ENCODE data around the gene LACRT. TPM values are rescaled to one million over a fixed set of nuclear protein-coding genes. Genes with fewer than 3 reads are reported as not detected.

LACRT gene
- total and polyA plus RNA-seq, 2 donors (not counting 3 experiments of a cell fraction or from before 2014, with no cell fraction given): not detected

DNA sequence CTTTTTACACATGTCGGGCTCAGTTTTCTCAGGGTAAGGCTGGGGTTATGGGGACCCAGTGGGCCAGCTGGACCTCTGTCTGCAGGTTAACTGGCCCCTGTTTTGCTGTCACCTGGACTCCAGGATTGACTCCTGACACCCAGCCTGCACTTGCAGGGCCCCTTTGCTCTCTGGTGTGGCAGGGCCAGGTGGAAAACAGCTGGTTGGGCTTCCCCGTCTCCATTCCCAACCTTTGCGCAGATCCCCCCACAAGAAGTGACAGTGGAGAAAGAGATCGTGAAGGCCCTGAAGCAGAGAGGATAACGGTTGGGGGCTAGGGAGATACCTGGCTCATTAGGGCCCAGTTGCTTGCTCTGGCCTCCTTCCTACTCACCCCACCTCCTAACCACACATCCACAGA is 44.7 kb downstream of the LACRT start:
- H3K9me3 ChIP-seq (replicated peaks; ENCODE audit: control insufficient read depth, insufficient read depth, low read length): no peaks in the 10 kb centered on the region
- intact Hi-C loops (cut with micrococcal nuclease): no loop called here
- H3K27ac ChIP-seq (ENCODE audit: insufficient read depth, low read depth, low read length): no peak overlapping the region
- H3K27me3 ChIP-seq (ENCODE audit: control insufficient read depth in 2 of 2, insufficient read depth in 2 of 2, low read length in 2 of 2): peaks cover 51 to 57% of the 10 kb centered on the region in 2 experiments
- no peaks in the 10 kb centered on the region for H3K79me2 ChIP-seq (ENCODE audit: control insufficient read depth, insufficient read depth, low read length)
- H4K20me1 ChIP-seq (replicated peaks; ENCODE audit: control insufficient read depth, extremely low read depth, insufficient read depth, low read length): no peaks in the 10 kb centered on the region
- BruUV-seq (replicated peaks): no TSS peak
- dilution Hi-C loops (cut with MboI; ENCODE audit: extremely low pct_ligation_motif_present, low sequenced_read_pairs): no loop called here
- no peak for DNase-seq (ENCODE audit: low read depth, low spot score)
- TF ChIP-seq POLR2AphosphoS5 (IDR thresholded peaks at IDR 0.05; ENCODE audit: insufficient read depth, low read depth, low read length) (no peak), JUN (IDR thresholded peaks at IDR 0.05; ENCODE audit: borderline replicate concordance, insufficient read depth, insufficient read length, low read depth) (no peak), POLR2A (IDR thresholded peaks at IDR 0.05; ENCODE audit: low read depth, low read length) (no peak), MYC (IDR thresholded peaks at IDR 0.05; ENCODE audit: low read depth, low read length) (no peak), FOS (IDR thresholded peaks at IDR 0.05; ENCODE audit: borderline replicate concordance, insufficient read depth, low read length) (no peak), GATA2 (IDR thresholded peaks at IDR 0.05; ENCODE audit: insufficient read depth, insufficient read length, low read depth, low read length) (no peak), EZH2 (IDR thresholded peaks at IDR 0.05; ENCODE audit: borderline replicate concordance, low read depth, low read length, severe bottlenecking) (no peak)
- TF ChIP-seq, protein P1, sequence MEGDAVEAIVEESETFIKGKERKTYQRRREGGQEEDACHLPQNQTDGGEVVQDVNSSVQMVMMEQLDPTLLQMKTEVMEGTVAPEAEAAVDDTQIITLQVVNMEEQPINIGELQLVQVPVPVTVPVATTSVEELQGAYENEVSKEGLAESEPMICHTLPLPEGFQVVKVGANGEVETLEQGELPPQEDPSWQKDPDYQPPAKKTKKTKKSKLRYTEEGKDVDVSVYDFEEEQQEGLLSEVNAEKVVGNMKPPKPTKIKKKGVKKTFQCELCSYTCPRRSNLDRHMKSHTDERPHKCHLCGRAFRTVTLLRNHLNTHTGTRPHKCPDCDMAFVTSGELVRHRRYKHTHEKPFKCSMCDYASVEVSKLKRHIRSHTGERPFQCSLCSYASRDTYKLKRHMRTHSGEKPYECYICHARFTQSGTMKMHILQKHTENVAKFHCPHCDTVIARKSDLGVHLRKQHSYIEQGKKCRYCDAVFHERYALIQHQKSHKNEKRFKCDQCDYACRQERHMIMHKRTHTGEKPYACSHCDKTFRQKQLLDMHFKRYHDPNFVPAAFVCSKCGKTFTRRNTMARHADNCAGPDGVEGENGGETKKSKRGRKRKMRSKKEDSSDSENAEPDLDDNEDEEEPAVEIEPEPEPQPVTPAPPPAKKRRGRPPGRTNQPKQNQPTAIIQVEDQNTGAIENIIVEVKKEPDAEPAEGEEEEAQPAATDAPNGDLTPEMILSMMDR (IDR thresholded peaks at IDR 0.05; ENCODE audit: extremely low read depth in 1 of 2, insufficient read depth in 1 of 2, low read depth in 1 of 2, low read length in 2 of 2): no peak
- TF ChIP-seq, protein P2, sequence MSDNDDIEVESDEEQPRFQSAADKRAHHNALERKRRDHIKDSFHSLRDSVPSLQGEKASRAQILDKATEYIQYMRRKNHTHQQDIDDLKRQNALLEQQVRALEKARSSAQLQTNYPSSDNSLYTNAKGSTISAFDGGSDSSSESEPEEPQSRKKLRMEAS (IDR thresholded peaks at IDR 0.05; ENCODE audit: insufficient read depth, insufficient read length): no peak
- H3K4me1 ChIP-seq (ENCODE audit: control insufficient read depth, extremely low read depth, insufficient read depth, low read length): no peaks in the 10 kb centered on the region
- H3K4me3 ChIP-seq (replicated peaks in 1 of 3; ENCODE audit: insufficient read depth in 1 of 3, low read depth in 1 of 3, low read length in 3 of 3): no peak overlapping the region
- no peaks in the 10 kb centered on the region for H3K36me3 ChIP-seq (ENCODE audit: control insufficient read depth in 2 of 2, extremely low read depth in 1 of 2, insufficient read depth in 2 of 2, low read length in 2 of 2)
- no peak overlapping the region for H3K9ac ChIP-seq (replicated peaks; ENCODE audit: extremely low read depth, insufficient read depth, low read length)
- no peak overlapping the region for H3K4me2 ChIP-seq (ENCODE audit: insufficient read depth, low read length)
- POLR2A ChIA-PET: no interaction called here
- FAIRE-seq: no peak
- H3K9me1 ChIP-seq (replicated peaks; ENCODE audit: control insufficient read depth, extremely low read depth, insufficient read depth, low read length): no peaks in the 10 kb centered on the region
- CTCF ChIA-PET: interaction anchor here (1.7 kb wide), 1 partner anchor 14 kb away, joined by 4 read pairs; no protein-coding TSS in a partner anchor
- no peak overlapping the region for H2AFZ ChIP-seq (ENCODE audit: low read depth, low read length)

All from endothelial cell of umbilical vein (primary cell).